Stomach (tissue), 4 donors: Measurements from ENCODE around the gene UNC5B.

ENCODE experiments used
- CTCF ChIP-seq, 7 experiments: fragments of 450-650 bp in 4 of 7; fragments of 200-600 bp in 3 of 7; sonication (generic) in 3 of 7; IDR thresholded peaks; one replicate each; pipeline ENCODE4 v1.5.1; 2016 to 2019; ENCODE audit warnings: antibody characterized with exemption in 7 of 7, control low read depth in 2 of 7, mild to moderate bottlenecking in 1 of 7
- POLR2A ChIP-seq, 4 donors: fragments of 450-650 bp; IDR thresholded peaks; one replicate each; pipeline ENCODE4 v1.6.1; 2016; ENCODE audit warnings: antibody characterized with exemption in 4 of 4, control low read depth in 2 of 4, mild to moderate bottlenecking in 1 of 4, moderate library complexity in 1 of 4
- POLR2AphosphoS5 ChIP-seq, 3 donors: sonication (generic); formaldehyde crosslinking; IDR thresholded peaks; one replicate each; pipeline ENCODE4 v1.6.1; 2016; ENCODE audit warnings: antibody characterized with exemption in 3 of 3

- TF ChIP-seq CTCF (IDR thresholded peaks at IDR 0.05) (no peak), POLR2A (IDR thresholded peaks at IDR 0.05) (no peak), POLR2AphosphoS5 (IDR thresholded peaks at IDR 0.05) (no peak)
Measured at GRCh38 chr10:71222601-71223346, 10.4 kb downstream of the UNC5B start.
